Omental fat pad (tissue), 4 donors: ENCODE measurements around the gene OR2W3. TPM values are rescaled to one million over a fixed set of nuclear protein-coding genes. Genes with fewer than 3 reads are reported as not detected.

Source experiments
- ATAC-seq: fragments of 150-250 bp; one replicate; pipeline ENCODE4 v1.9.1; 2016; ENCODE audit warnings: mild to moderate bottlenecking, moderate library complexity; ENCODE audit not compliant: low FRiP score
- DNase-seq: peaks from one replicate; pipeline ENCODE4 v3.0.0-alpha.2; 2019; ENCODE audit warnings: low spot score
- total RNA-seq, 4 donors: library from RNA; depleted of rRNA; stranded (reverse); fragments of >200 nt; gene quantifications; one replicate each; pipeline ENCODE4 v1.1.0, GENCODE V29; 2016
- TF ChIP-seq, protein P1 (sequence below), 3 donors: fragments of 450-650 bp; IDR thresholded peaks; one replicate each; pipeline ENCODE4 v1.5.1; 2016 to 2017; ENCODE audit warnings: antibody characterized with exemption in 3 of 3, mild to moderate bottlenecking in 3 of 3, moderate library complexity in 2 of 3

The OR2W3 gene
- total RNA-seq, 4 donors from 2014 or later: 3.5 TPM; not detected in 3

DNA sequence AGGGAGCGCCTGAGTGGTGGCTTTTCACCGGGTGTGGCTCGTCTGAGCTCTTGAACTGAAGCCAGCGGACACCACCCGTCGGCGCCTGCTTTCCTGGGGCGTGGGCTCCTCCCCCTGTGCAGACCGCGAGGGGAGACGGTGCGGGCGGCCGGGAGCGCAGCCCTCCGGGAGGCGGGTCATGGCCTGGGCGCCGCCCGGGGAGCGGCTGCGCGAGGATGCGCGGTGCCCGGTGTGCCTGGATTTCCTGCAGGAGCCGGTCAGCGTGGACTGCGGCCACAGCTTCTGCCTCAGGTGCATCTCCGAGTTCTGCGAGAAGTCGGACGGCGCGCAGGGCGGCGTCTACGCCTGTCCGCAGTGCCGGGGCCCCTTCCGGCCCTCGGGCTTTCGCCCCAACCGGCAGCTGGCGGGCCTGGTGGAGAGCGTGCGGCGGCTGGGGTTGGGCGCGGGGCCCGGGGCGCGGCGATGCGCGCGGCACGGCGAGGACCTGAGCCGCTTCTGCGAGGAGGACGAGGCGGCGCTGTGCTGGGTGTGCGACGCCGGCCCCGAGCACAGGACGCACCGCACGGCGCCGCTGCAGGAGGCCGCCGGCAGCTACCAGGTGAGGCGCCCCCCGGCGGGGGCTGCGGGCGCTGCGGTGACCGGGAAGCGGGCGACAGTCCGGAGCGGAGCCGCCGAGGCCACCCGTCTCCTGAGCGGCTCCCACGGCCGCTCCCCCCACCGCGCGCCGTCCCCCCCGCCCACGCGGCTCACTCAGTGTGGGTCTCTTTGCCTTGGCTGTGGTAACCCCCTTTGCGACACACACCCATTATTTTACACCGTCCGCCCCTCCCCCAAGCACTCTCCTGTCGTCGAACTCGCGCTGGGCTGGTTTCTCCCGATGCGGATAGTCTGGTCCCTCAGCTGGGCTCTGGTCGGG lies 38.1 kb upstream of the OR2W3 start, which contains the start of gene TRIM58:
Gene TRIM58 (plus strand): TSS at position 119 of the 916 bp plus-strand sequence. CDS start 60 bp downstream, at position 179.
- TF ChIP-seq, protein P1, sequence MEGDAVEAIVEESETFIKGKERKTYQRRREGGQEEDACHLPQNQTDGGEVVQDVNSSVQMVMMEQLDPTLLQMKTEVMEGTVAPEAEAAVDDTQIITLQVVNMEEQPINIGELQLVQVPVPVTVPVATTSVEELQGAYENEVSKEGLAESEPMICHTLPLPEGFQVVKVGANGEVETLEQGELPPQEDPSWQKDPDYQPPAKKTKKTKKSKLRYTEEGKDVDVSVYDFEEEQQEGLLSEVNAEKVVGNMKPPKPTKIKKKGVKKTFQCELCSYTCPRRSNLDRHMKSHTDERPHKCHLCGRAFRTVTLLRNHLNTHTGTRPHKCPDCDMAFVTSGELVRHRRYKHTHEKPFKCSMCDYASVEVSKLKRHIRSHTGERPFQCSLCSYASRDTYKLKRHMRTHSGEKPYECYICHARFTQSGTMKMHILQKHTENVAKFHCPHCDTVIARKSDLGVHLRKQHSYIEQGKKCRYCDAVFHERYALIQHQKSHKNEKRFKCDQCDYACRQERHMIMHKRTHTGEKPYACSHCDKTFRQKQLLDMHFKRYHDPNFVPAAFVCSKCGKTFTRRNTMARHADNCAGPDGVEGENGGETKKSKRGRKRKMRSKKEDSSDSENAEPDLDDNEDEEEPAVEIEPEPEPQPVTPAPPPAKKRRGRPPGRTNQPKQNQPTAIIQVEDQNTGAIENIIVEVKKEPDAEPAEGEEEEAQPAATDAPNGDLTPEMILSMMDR (IDR thresholded peaks at IDR 0.05): no peak
- no peak for DNase-seq
- peak; percentile 63 for ATAC-seq

DNA sequence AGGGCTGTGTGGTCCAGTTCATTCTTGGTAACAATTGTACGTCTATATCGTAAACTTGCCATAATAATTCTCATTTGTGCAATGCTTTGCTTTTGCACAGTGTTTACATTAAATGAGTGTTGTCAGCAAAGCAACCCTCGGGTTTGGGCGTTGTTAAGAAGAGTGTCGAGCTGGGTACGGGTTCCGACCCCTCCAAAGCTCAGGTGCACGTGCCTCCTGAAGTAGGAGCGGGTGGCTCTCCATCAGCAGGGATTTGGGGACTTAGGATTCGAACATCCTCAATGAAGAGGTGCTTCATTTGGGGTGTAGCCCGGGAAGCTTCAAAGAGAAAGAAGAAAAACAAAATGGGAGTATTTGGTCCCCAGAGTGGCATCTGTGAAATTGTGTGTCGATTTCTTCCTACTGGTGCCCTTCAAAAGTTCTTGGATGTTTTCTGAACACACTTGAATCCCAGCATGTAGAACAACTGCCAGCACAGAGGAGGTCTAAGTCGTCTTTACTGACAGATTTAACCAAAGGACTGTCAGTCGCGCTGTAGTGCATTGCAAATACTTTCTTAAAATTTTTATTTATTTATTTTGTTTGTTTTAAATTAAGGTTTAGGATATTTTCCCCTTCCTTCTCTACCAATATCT lies 37.3 kb upstream of the OR2W3 start:
- TF ChIP-seq, protein P1 (IDR thresholded peaks at IDR 0.05): no peak
- ATAC-seq: no peak
- DNase-seq: no peak

DNA sequence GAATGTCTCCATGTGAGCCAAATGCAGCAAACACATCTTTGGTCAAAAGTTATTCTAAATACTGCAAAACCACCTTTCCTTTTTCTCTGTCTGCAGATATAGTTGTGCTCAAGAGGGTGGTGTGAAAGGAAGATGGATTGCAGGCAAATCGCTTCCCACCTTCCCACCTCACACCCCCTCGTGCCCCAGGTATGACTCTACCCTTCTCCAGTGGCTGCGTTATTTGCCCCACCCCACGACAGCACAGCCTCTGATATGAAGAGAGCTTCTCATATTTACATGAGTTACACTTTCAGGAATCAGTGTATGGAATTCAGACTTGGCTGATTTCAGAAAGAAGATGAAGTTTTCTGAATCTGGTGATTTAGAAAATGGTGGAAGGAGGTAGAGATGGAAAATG lies 32.6 kb upstream of the OR2W3 start:
- ATAC-seq (no peak), DNase-seq (no peak)
- TF ChIP-seq, protein P1 (IDR thresholded peaks at IDR 0.05): no peak

DNA sequence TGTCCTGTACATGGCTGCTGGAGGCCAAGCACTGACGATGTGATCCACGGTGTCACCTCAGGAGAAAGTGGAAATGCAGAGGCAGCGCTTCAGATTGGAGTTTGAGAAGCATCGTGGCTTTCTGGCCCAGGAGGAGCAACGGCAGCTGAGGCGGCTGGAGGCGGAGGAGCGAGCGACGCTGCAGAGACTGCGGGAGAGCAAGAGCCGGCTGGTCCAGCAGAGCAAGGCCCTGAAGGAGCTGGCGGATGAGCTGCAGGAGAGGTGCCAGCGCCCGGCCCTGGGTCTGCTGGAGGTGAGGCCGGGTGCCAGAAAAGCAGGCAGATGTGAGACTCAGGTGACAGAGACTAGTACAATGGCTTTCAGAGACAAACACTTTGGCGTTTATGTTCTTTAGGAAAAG lies 30.7 kb upstream of the OR2W3 start:
- ATAC-seq (no peak), DNase-seq (no peak)
- TF ChIP-seq, protein P1 (IDR thresholded peaks at IDR 0.05): no peak

DNA sequence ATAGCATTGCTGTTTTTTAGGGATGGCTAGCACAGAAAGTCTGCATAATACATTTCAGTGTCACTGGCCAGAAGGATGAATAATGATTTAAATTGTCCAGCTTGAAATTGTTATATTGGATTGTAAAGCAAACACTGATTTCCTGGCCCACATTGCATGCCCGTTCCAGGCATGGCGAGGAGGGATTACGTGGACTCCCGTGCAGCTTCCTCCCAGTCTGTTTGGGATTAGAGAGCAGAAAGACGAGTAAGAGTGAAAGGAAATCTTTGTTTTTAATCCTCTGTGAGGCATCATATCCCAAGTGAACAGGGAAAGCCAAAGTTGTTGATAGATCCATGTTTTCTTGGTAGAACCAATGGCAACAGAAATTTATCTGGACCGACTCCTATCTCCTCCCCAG lies 30.0 kb upstream of the OR2W3 start:
- TF ChIP-seq, protein P1 (IDR thresholded peaks at IDR 0.05): no peak
- DNase-seq: no peak

DNA sequence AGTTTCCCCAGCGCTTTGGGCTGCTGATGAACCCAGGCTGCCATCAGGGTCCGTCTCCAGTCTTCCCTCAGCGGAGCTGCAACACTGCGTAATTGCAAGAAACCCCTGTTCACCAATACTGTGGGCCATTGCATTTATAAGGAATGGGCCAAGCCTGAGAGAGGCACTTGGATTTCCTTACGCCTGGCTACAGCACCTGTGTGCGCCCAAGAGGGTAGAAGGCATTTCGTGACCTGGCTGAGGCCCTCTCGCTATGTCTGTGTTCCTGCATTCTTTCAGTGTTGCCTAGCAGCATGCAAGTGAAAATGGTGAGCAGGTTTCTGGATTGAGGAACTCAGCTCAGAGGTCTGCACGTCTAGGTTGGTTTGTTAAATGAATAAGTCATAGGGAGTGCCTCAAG lies 12.0 kb upstream of the OR2W3 start:
- TF ChIP-seq, protein P1 (IDR thresholded peaks at IDR 0.05): no peak
- no peak for DNase-seq
- no peak for ATAC-seq

More for the DNA sequence above, 30.0 kb upstream of the OR2W3 start:
- ATAC-seq: no peak
